Stimulated activated CD8-positive, alpha-beta memory T cell treated with anti-CD3 and anti-CD28 coated beads, Interleukin-12 subunit alpha, Interleukin-12 subunit beta, amount 100 ng/mL, for 1 hour (primary cell): ENCODE data around the gene CLCN7.

Experiments
- DNase-seq: peaks from one replicate; pipeline ENCODE4 v3.0.0-alpha.2; 2020; ENCODE audit warnings: low read depth

The CLCN7 gene

DNA sequence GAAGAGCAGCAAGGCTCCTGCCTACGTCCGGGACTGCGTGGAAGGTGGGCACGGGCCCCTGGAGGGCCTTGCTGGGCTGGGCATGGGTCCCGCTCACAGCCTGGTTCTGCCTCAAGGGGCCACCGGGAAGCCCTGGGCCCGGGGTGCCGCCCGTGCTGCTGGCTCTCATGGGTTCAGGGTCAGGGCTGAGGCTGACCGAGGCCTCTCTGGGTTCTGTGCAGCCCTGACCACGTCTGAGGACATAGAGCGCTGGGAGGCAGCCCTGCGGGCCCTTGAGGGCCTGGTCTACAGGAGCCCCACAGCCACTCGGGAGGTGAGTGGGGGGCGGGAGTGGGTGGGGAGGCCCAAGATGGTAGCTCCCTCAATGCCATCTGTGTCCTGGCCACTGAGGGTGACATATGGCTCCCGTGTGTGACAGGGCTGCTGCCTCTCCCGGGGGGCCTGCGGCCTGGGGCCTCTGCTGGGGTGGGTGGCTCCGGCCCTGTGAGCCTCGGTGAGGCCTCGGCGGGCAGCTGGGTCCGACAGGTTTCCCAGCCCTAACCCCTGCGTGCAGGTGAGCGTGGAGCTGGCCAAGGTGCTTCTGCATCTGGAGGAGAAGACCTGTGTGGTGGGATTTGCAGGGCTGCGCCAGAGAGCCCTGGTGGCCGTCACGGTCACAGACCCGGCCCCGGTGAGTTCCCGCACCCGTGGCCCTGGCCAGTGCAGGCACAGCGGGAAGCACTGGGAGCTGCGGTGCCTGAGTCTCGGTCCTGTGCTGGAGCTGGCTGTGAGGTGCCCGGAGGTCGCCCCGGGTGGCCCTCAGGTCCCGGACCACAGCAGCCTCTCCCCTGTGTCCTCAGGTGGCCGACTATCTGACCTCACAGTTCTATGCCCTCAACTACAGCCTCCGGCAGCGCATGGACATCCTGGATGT, 27.5 kb upstream of the CLCN7 start:
- DNase-seq: no peak

DNA sequence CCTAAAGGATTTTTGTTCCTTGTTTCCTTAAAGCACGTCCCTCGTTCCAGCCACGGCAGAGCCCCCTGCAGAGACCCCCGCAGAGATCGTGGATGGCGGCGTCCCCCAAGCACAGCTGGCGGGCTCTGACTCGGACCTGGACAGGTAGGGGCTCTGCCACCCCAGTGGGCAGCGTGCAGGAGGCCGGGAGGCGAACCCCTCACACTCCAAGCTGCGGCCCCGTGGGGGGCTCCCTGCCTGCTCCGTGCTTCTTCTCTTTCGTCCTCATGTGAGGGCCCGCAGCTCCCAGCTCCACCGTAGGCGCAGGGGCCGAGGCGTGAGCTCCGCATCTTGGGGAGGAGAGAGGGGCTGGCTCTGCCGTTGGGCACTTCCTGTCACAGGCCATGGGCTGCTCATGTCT, 26.8 kb upstream of the CLCN7 start:
- no peak for DNase-seq

DNA sequence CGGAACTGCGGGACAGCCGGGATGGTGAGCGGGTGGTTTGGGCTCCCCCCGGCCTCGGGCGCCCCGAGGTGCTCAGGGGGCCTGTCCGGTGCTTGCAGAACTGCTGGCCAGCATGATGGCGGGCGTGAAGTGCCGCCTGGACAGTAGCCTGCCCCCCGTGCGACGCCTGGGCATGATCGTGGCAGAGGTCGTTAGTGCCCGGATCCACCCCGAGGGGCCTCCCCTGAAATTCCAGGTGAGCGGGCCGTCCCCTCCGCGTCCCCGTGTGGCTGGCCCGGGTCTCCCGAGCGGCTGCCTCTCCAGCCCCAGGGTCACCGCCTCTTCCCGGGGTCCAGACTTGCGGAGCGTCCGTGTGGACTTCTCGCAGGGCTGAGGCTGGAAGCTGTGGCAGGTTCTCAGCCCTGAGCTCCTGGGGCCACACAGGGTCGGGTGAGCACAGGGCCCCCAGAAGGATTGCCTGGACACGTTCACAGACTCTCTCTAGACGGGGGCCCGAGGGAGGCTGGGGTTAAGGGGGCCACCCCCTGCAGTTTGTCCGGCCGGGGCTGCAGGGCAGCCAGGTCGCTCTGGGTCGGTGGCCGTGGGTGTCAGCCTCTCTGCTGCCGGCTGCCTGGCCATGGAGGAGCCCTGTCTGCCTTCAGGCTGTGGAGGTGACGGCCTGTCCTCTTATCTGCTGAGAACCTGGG, 25.8 kb upstream of the CLCN7 start:
- DNase-seq: no peak

DNA sequence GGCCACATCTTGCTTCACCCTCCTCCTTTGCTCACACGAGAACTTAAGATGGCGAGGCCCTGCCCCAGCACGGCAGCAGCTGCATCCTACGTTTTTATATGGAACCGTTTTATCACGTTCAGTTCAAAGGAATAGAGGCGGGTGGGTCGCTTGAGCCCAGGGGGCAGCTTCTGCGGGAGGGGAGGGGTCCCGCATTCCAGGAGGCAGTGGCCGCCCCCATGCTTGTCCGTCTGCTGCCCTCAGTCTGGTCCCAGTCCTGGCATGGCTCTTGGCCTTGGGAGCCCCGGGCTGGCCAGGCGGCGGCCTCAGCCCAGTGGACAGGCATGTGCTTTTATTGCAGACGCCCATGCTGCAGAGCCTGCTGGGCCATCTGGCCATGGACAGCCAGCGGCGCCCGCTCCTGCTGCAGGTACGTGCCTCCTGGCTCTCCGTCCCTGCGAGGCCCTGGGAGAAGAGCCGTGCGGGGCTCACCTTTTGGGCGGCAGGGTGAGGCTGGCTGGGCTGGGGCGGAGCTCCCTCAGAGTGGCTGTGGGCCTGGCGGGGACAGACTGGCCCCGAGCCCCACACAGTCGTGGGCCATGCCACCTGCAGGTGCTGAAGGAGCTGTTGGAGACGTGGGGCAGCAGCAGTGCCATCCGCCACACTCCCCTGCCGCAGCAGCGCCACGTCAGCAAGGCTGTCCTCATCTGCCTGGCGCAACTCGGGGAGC, 25.1 kb upstream of the CLCN7 start:
- DNase-seq: no peak

DNA sequence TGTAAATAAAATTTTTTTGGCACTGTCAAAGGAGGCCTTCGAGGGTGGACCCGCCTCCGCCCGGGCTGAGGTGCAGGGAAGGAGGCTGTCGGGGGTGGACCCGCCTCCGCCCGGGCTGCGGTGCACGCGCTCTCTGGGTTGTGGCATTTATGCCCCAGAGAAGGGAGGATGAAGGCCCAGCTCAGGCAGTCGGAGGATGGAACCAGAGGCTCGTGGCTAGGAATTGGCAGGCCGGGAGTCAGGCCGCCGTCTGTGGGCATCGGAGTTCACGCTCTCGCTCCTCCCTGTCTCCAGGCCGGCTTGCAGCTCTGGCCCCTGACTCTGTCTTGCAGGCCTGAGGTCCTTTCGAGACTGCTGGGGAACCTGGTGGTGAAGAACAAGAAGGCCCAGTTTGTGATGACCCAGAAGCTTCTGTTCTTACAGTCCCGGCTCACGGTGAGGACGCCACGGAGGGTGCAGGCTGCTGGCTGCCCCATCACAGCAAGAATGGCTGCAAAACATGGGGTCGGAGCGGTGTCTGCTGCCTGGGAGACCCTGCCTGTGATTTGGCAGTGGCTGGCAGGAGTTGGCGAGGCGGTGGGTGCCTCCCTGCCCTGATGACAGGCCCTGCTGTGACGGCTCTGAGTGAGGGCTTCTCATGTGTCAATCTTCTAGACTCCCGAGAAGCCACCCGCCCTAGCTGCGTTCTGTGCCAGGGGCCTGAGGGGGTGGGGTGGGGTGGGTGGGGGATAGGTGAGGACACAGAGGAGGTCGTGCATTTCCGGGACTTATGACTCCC, 24.3 kb upstream of the CLCN7 start:
- no peak for DNase-seq

DNA sequence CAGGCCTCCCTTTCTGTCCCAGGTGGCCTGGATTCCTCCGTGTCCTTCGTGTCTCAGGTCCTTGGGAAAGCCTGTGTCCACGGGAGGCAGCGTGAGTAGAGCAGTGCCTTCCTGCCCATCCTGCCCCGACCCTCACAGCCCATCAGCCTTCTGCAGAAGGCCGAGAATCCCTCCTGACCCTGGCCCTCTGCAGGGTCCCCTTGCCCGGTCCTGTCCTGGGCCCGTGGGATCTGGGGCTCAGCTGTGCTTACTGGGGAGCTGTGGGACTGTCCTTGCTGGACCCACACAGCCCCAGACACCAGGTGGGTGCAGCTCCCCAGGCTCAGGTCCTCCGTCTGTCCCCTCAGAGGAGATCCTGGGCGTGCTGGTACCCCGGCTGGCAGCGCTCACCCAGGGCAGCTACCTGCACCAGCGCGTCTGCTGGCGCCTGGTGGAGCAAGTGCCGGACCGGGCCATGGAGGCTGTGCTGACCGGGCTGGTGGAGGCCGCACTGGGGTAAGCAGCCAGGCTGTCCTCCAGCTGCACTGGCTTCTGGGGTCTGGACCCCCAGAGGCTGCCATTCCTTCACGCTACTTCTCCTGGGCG, 22.3 kb upstream of the CLCN7 start:
- no peak for DNase-seq

DNA sequence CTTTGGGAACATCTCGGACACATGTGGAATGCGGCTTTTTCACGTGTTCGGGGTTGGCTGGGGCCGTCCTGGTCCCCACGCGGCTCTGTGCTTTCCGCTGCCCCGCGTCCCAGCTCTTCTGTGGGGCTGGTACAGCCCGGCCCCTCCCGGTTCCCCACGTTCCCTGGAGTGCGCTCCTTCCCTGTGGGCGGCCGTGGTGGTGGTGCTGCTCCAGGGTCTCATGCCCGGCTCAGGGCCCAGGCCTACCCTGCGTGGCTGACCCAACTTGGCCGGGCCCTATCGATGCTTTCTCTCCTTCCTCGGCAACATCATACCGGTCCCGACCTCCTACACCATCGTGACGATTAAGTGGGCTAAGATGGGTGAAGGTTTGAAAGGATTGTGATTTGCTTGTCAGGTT, 21.6 kb upstream of the CLCN7 start:
- DNase-seq: no peak

DNA sequence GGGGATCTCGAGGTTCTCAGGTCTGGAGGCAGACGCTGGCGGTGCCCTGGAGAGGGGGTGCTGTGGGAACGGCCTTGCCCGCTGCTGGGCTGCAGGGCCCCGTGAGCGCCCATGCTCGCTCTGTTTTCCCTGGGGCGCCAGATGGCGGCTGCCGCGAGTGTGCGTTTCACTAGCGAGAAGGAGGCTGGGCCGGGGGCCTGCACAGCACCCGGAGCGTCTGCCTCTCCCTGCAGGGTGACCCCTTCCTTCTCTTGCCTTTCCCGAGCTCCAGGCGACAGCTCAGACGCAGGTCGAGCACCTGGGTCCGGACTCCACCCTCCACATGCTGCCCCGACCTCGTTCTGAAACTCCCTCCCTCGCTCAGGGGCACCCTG, 21.0 kb upstream of the CLCN7 start:
- DNase-seq: no peak

DNA sequence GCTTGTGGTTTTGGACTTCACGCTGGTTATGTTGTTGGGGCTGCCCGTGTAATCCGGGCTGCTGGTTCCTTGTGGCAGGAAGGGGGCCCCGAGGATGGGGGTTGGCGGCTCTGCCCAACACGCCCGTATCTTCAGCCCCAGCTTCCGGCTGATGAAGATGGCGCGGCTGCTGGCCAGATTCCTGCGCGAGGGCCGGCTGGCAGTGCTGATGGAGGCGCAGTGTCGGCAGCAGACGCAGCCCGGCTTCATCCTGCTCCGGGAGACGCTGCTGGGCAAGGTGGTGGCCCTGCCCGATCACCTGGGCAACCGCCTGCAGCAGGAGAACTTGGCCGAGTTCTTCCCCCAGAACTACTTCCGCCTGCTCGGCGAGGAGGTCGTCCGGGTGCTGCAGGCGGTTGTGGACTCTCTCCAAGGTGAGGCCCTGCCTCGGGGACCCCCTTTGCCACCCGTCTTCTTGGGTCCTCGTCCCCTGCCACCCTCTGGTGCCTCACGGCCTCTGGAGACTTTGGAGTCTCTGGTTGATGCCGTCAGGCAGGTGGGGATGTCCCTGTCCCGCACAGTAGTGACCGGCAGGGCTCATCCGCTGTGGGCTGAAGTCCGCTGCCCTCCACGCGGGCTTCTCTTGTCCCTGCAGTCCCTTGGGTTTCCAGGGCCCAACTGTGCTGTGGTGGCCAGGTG, 20.5 kb upstream of the CLCN7 start:
- no peak for DNase-seq

DNA sequence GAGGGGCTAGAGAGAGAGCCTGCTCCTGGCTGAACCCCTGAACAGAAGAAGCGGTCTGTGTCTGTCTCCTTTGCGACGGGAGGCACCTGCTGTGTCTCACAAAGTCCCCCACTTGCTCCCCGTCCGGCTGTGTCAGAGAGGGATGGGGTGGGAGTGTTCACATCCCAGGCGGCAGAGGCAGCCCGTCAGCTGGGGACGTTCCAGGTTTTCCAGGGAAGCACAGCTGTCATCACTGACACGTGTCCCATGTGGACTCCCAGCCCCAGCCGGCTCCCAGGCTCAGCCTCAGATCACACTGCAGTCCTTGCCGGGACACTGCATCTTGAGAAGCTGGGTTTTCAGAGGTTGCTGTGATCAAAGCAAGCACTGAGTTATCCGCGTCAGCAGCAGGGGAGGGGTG, 19.9 kb upstream of the CLCN7 start:
- DNase-seq: no peak

DNA sequence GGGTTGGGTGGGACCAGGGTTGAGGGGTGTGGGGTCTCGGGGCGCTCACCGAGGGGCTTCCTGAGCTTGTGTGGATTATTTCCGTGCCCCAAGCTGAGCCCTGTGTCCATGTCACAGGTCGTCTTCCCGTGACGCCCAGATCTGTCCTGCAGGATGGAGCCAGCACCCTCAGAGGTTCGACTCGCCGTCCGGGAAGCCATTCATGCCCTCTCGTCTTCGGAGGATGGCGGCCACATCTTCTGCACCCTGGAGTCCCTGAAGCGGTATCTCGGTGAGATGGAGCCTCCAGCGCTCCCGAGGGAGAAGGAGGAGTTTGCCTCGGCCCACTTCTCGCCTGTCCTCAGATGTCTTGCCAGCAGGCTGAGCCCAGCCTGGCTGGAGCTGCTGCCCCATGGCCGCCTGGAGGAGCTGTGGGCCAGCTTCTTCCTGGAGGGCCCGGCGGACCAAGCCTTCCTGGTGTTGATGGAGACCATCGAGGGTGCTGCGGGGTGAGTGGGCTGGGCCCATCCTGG, 19.4 kb upstream of the CLCN7 start:
- no peak for DNase-seq

DNA sequence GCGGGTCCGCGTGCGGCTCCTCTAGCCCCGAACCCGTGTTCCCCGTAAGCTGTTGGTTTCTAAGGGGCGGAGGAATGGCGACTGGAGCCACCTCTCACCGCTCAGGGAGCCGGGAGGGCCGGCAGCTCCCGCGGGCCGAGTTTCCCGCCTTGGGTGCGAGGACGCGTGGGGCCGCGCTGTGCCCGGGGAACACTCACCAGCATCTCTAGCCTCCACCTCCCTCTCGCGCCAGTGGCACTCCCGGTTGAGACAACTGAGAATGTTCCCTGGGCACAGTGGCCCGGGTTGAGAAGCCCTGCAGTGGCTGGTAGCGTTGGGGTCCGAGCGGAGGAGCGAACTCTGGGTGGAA, 18.9 kb upstream of the CLCN7 start:
- no peak for DNase-seq

DNA sequence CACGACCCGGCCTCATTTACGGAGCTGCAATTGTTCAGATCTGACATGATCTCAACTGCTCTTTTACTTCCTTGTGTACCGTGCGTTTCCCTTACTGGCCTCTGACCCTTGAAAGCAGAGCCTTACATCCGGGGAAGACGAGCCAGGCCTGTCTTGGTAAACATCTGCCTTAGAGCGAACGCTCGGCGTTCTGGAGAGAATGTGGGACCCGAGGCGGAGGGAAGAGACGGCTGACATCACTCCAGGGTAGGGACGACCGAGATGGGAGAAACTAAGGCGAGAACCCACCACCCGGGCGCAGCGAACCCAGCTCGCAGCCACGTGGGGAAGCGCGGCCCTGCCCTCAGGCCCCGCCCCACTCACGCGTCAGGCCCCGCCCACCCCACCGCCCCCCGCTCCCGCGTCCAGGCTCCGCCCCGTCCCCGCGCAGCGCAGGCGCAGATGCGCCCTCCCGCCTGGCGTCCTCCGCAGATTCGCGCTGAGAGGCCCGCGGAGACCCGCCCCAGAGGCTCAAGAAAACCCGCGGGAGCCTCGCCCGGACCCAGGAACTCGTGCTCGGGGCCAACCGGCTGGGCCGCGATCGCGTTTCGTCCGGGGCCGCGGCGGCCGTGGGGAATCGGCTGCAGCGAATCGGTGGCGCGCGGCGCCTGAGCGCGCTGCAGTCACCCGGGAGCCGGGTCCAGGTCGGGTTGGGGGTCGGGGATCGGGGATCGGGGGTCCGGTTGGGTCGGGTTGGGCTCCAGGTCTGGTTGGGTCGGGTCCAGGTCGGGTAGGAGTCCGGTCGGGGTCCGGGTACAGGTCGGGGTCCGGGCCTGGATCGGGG, 18.3 kb upstream of the CLCN7 start, which contains the start of gene TELO2:
TSS of gene TELO2 (plus strand) at position 438 of the 823 bp plus-strand sequence. CDS start 922 bp downstream, outside the sequence.
- peak; percentile 78 for DNase-seq

DNA sequence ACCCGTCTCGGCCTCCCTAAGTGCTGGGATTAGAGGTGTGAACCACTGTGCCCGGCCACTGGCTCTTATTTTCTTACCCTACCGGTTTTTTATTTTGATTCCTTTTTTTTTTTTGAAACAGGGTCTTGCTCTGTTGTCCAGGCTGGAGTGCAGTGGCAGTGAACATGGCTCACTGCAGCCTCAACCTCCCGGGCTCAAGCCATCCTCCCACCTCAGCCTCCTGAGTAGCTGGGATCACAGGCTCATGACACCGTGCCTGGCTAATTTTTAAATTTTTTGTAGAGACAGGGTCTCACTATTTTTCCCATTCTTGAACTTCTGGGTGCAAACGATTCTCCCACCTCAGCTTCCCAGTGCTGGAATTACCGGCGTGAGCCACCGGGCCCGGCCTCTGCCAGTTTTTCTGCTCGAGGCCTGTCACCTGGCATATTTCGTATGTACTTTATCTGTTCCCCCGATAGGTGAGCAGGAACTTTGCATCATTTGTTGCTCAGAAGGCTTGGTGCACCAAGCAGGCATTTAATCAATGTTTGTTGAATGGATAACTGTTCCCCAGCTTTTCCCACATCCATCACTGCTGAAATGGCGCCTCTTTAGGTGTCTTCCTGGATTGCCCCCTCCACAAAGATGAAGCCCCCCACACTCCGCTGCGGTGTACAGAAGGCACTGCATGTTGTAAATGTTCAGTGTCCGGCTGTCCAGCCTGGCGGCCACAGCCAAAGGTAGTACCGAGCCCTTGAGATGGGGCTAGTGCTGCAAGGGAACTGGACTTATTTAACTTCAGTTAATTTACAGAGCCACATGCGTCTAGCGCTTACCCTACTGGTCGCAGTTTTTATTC, 17.5 kb upstream of the CLCN7 start:
- DNase-seq: no peak

DNA sequence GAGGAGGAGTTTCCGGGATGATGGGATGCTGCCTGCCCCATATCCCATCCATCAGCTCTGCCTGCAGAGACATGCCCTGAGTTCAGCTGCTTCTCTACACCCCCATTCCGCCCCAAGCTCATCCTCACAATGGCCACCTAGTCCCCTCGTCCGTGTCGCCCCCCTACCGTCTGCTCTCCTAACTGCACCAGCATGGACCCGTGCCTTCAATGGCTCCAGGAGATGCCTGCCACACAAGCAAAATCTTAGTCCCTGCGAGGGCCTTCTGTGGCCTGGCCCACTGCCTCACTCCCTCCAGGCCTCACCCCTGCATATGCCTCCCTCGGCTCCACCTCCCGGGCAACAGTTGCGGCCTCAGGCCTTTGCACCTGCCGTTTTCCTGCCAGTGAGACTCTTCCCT, 16.5 kb upstream of the CLCN7 start:
- DNase-seq: no peak

DNA sequence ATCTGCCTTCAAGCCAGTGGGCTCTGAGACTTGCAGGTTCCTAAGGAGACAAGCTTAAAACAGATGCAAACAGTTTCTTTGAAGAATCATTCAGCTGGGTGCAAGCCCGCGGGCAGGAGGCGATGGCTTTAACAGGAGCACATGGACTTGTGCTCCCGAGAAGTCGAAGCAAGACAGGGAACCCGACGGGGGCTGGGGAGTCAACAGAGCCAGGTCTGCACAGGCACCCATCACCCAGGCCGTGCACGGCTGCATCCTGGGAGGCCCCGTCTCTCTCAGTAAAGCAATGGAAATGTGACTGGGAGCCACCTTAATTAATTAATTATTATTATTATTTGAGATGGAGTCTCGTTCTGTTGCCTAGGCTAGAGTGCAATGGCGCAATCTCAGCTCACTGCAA, 14.2 kb upstream of the CLCN7 start:
- DNase-seq: no peak

DNA sequence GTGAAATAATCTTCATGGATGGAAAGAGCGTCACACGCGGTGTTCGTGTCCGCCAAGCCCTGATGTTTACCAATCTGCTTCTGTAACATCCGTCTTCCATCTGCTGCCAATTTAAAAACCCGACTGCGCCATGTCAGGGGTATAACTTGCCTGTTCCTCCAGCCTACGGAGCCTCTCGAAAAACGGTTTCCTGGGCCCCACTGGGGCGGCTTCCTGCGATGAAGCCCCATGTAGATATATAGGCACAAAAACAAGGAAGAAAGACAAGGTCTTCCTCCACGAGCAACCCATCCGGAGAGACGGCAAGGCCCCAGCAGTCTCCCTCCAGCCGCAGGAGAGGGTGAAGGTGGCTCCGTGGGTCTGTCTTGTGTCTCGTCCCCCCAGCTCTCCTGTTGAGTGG, 13.8 kb upstream of the CLCN7 start, which contains the start of gene PTX4:
TSS of gene PTX4 (minus strand) at position 326 of the 400 bp plus-strand sequence. CDS start at position 291, 35 bp downstream.
- DNase-seq: no peak

DNA sequence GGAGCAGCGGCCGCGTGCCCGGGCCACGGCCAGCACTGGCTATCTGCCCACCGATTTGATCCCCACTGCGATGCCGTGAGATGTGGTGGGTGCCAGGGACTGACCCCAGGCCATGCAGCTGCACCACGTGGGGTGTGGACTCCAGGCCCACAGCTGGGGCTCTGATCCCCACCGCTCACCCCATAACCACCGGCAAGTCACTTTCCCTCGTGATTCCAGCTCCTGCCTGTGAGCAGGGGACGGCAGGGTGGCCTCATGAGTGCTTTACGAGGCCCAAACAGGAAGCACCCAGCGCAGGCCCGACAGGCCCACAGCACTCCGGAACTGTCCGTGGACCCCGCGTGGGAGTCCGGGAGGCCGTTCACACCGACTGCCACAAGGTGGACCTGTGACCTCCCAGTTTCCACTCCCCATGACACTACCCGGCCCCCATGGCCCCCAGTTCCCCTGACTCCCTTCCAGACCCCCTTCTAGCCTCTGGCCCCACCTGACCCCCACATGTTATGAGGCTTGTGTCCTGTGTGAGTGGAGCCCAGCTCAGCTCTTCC, 13.3 kb upstream of the CLCN7 start:
- DNase-seq: no peak
